ENCODE data around the gene ENSA.
"Not testable (repeated sequence)": the region's sequence is repeated elsewhere in the genome, so short reads cannot be mapped to it uniquely, and the experiment has no call there.

Gene ENSA

GRCh38 chr1:150580966-150581365, 48.4 kb downstream of the ENSA start:
- DNase-seq (ENCODE audit: low spot score) = not testable (repeated sequence)

- no peak for DNase-seq (ENCODE audit: low spot score)
Observed at GRCh38 chr1:150579945-150580642, 49.3 kb downstream of the ENSA start.

- peak; percentile 91 for DNase-seq (ENCODE audit: low spot score)
Observed at GRCh38 chr1:150579110-150579944, 50.1 kb downstream of the ENSA start, which contains the start of gene MCL1. Gene MCL1, minus strand, starts transcription at chr1:150579610. Its CDS starts 80 bp downstream, at chr1:150579530.

GRCh38 chr1:150578272-150579109, 50.9 kb downstream of the ENSA start:
- DNase-seq (ENCODE audit: low spot score) = peak; percentile 74

- peak; percentile 57 for DNase-seq (ENCODE audit: low spot score)
Observed at GRCh38 chr1:150577557-150578271, 51.7 kb downstream of the ENSA start.

GRCh38 chr1:150576794-150577556, 52.4 kb downstream of the ENSA start:
- DNase-seq (ENCODE audit: low spot score) = peak; percentile 36

GRCh38 chr1:150576367-150576711, 53.1 kb downstream of the ENSA start:
- DNase-seq (ENCODE audit: low spot score) = peak; percentile 24

- no peak for DNase-seq (ENCODE audit: low spot score)
Observed at GRCh38 chr1:150575518-150576366, 53.7 kb downstream of the ENSA start.

GRCh38 chr1:150575072-150575489, 54.3 kb downstream of the ENSA start:
- no peak for DNase-seq (ENCODE audit: low spot score)

- no peak for DNase-seq (ENCODE audit: low spot score)
Observed at GRCh38 chr1:150574260-150575071, 54.9 kb downstream of the ENSA start.

GRCh38 chr1:150573648-150574071, 55.8 kb downstream of the ENSA start:
- not testable (repeated sequence) for DNase-seq (ENCODE audit: low spot score)

- no peak for DNase-seq (ENCODE audit: low spot score)
Observed at GRCh38 chr1:150572918-150573647, 56.3 kb downstream of the ENSA start.
